Activated CD4-positive, alpha-beta T cell treated with anti-CD3 and anti-CD28 coated beads, Interleukin-2, Interleukin-4, amounts not matched to agents 100 ng/mL and 50 ng/mL, durations not matched to agents 16 hours and 8 hours (primary cell): ENCODE data around the gene NAA16.
"Not testable (repeated sequence)": the region's sequence is repeated elsewhere in the genome, so short reads cannot be mapped to it uniquely, and the experiment has no call there.

Source experiments
- DNase-seq: peaks from one replicate; pipeline ENCODE4 v3.0.0-alpha.2; 2020; ENCODE audit warnings: low spot score

NAA16 gene

DNA sequence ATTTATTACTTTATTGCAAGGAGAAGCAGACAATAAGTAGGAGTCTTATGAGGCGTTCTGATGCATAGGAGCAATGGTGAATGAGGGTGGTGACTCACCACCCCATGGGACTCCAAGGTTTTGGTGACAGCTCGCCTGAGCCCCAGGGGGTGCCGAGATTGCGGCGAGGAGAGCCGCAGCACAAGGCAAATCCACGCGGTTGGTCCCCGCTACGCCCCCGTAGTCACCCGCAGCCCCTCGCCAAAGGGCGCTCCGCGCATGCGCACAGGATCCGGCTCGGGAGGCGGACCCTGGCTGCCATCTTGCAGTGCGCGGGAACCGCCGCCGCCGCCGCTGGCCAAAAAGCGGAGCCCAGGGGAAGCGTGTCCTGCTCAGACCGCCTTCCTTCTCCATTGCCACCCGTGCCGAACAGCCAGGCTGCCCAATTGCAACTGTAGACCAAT lies at the start of gene NAA16:
NAA16 (plus strand) TSS at position 305 of the 443 bp plus-strand sequence. CDS start 262 bp downstream, outside the sequence.
- peak; percentile 96 for DNase-seq

- DNase-seq, result peak; percentile 80
Measured at GRCh38 chr13:41263261-41263971, 47.7 kb upstream of the NAA16 start, which contains the start of gene MTRF1. Gene MTRF1 (minus strand): TSS chr13:41263576. CDS start chr13:41260907, 2,669 bp downstream.

GRCh38 chr13:41267106-41267505 lies 44.0 kb upstream of the NAA16 start:
- no peak for DNase-seq

DNA sequence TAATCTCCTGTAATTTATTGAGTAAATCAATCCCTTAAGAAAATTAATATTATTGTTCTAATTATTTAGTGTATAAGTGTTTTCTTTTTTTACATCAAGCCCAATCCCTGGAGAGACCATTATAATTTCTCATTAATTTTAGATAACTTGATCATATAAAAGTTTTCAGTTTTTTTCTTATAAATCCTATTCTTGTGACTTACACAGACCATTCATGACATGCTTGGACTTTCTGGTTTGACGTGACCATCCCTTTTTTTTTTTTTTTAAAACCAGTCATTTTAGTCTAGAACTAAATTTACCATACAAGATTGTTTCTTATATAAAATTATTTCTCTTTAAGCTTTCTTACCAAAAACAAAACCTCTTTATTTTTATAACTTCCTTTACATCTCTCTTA lies 42.3 kb upstream of the NAA16 start:
- no peak for DNase-seq

DNA sequence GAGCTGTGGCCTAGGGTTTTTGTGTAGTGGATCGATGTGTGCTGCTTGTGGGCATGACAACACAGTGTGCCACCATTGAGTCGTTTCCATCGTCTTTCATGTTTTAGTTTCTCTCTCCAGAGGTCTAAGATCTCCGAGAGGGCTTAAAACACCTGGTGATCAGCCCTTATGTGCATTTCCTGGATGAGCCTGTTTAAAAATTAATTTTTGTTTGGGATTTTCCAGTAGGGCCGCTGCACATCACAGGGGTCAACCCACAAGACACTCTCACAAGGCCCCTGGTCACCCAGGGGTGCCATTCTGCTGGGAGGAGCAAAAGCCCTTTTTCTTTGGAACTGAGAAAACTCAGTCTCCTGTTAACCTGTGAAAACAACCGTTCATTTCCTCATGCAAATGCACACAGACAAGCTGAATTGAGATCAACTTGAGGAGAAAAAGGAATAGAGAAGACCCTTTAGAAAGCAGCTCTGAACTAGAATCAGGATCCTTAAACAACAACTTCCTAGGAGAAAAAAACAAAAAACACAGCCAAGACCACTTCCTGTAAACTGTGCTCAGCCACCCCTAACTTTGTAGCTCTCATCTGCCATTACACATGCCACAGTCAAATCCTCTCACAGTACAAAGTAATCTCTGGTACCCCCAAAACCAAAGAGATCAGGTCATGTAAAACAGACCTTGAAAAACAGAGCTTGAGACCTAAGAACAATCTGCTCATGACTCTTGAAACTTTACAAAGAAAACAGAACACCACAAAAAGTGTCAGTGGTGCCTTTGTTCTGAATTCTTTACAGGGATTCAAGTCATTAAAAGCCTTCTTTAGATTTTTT lies 39.4 kb upstream of the NAA16 start:
- no peak for DNase-seq

GRCh38 chr13:41273831-41274441 lies 37.1 kb upstream of the NAA16 start:
- no peak for DNase-seq

DNA sequence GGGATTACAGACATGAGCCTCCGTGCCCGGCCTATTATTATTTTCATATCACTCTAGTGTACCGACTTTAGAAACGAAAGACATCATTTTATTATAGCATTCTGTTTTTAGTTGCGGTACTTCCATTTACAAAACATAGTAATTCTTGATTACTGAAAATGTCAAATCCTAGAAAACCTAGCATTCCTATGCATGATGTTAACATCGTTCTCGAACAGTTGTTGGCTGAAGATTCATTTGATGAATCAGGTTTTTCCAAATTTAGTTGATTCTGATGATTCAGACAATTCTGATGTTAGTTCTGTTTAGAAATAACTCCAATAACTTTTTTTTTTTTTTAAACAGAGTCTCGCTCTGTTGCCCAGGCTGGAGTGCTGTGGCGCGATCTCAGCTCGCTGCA lies 36.2 kb upstream of the NAA16 start:
- DNase-seq, result no peak

DNA sequence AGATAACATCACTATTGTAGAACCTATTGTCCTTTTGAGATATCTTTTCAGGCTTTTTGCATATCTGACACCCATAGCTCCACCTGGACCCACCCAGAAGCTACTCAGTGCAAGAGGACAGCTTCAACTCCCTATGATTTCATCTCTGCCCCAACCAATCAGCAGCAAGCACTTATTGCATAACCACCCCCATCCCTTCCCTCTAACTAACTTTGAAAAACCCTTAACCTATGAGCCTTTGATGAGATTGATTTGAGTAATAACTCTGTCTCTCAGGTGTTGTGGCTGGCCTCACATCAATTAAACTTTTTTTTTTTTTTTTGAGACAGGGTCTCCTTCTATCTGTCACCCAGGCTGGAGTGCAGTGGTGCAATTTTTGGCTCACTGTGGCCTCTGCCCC lies 34.2 kb upstream of the NAA16 start:
- no peak for DNase-seq

DNA sequence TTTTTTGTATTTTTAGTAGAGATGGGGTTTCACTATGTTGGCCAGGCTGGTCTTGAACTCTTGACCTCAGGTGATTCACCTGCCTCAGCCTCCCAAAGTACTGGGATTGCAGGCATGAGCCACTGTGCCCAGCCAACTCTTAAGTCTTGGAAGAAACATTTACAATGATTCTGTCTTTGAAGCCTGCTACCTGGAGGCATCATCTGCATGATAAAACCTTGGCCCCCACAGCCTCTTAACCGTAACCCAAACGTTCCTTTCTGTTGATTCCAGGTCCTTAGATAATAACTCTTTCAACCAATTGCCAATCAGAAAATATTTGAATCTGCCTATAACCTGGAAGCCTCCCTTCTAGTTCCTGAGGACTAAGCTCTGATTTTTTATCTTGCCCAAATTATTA lies 31.9 kb upstream of the NAA16 start:
- DNase-seq, result not testable (repeated sequence)

DNA sequence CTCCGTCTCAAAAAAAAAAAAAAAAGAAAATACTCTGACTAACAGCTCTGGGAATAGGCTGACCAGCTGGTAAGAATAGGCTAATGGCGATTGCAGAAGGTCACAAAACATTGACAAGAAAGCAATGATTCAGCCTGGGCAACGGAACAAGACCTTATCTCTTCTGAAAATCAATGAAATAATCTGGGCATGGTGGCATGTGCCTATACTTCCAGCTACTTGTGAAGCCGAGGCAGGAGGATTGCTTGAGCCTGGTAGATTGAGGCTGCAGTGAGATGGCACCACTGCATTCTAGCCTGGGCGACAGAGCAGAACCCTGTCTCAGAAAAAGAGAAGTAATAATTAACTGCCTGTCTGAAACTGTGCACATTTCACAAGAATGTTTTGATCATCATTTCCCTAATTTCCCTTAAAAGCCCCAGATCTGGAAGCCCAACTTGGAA lies 28.9 kb upstream of the NAA16 start:
- DNase-seq, result no peak

- DNase-seq, result no peak
Measured at GRCh38 chr13:41284512-41285288, 26.4 kb upstream of the NAA16 start.

GRCh38 chr13:41286370-41286769 lies 24.7 kb upstream of the NAA16 start:
- DNase-seq, result no peak

GRCh38 chr13:41289463-41289881 lies 21.6 kb upstream of the NAA16 start:
- DNase-seq, result no peak

- DNase-seq, result no peak
Measured at GRCh38 chr13:41291246-41291645, 19.8 kb upstream of the NAA16 start.

DNA sequence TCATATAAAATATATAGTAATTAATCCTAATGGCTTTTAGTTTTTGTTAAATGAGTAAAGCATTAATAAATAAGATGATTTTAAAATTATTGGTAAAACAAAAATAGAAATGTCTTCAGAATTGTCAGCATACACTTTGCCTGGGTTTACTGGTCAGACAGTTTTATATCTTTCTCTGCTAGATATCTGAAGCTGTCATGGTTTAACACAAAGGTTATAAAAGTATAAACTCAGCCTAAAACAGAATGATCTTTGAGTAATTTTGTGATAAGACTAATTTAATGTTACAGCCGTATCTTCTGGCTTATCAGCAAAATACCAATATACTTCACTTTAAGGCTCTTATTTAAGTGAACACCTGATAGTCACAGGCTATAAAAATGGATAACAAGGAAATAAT lies 17.8 kb upstream of the NAA16 start:
- DNase-seq, result no peak

DNA sequence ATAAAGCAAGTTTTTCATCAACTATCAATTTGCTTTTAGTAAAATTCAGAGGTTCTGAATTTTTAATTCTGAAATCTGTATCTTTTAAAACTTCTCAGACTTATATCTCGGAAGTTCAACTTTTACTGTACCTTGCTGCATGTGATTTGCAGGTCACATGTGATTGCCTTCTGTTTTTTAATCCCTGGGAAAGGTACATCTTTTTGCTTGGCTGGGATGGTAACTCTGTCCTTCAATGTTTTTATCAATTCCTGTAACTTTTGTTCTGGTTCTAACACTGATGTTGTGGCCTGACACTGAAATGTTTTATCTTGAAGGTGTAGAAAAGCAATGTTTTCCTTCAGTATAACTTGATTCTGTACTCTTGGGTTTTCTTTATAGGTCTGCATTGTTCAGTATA lies 16.2 kb upstream of the NAA16 start:
- no peak for DNase-seq

- DNase-seq, result no peak
Measured at GRCh38 chr13:41295973-41296372, 15.1 kb upstream of the NAA16 start.

DNA sequence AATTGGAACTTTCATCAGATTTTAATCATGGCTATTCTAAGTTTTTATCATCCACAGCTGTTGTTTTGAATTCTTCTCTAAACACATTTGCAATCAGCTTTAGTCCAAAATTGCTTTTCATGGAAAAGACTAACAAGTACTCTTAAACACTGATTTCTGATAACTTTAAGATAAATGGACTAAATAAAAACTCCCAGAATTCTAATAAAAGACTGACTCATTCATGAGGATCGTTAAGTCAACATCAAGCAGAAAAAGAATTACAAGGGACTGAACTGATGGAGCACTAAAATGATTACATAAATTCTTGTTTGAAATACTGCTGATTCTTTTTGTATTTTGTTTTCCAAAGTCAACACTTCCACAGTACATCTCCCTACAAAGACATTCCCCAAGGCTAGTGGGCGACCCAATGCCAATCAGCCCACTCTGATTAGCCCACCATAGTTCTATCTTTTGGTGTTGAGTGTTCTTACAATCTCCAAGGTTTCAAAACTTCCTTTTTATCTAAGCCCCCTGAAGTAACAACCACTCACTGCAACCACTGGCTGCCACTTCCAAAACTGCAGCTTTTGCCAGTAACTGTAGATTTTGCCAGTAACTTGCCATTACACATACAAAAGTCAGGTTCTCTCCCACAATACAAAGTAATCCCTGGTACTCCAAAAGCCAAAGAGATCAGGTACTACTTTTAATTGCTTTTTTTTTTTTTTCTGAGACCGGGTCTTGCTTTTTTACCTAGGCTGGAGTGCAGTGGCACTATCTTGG lies 14.0 kb upstream of the NAA16 start:
- DNase-seq, result no peak

GRCh38 chr13:41299316-41300094 lies 11.6 kb upstream of the NAA16 start:
- DNase-seq, result no peak

- DNase-seq, result no peak
Measured at GRCh38 chr13:41302743-41303142, 8.3 kb upstream of the NAA16 start.
